Subcutaneous adipose tissue (tissue), 4 donors: ENCODE data around the gene PLA2G4C. TPM values are rescaled to one million over a fixed set of nuclear protein-coding genes. Genes with fewer than 3 reads are reported as not detected.

Experiments used
- total RNA-seq, 4 donors: library from RNA; depleted of rRNA; stranded (reverse); fragments of >200 nt; gene quantifications; one replicate each; pipeline ENCODE4 v1.1.0, GENCODE V29; 2016
- TF ChIP-seq, protein P1 (sequence below): fragments of 450-650 bp; IDR thresholded peaks from one replicate; pipeline ENCODE4 v1.5.1; 2016; ENCODE audit warnings: low read depth, mild to moderate bottlenecking, control low read depth, antibody characterized with exemption, moderate library complexity

Gene PLA2G4C
- total RNA-seq, 4 donors from 2014 or later, result 3.5 to 11.1 (median 8.9) TPM

DNA sequence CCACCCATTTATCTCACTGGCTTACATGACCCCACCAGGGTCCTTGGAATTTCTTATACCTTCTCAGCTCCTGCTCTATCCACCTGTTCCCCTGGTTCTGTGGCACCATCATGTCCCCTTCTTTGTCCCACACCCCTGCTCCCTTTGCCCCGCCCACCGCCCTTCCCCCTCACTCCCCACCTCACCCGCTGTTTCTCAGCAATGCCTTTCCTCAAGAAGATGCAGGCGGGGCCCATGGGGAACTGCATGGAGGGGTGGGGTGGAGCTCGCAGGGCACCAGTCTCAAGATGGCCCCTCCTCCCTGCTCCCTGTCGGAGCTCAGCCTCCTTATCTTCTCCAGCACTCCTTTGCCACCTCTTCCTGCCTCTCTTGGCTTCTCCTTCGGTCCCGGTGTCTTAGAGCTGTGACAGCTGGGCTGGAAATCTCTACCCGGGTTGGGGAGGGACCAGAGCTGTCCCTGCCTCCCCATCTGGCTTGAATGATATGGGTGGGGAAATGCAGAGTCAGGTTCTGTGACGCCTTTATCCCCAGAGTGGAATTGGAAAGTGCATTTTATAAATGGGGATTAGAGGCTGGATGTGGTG lies 66.8 kb downstream of the PLA2G4C start, which contains the start of gene CABP5:
Gene CABP5 (minus strand): TSS at position 405 of the 584 bp plus-strand sequence. CDS start 157 bp downstream, at position 248.
- TF ChIP-seq, protein P1, sequence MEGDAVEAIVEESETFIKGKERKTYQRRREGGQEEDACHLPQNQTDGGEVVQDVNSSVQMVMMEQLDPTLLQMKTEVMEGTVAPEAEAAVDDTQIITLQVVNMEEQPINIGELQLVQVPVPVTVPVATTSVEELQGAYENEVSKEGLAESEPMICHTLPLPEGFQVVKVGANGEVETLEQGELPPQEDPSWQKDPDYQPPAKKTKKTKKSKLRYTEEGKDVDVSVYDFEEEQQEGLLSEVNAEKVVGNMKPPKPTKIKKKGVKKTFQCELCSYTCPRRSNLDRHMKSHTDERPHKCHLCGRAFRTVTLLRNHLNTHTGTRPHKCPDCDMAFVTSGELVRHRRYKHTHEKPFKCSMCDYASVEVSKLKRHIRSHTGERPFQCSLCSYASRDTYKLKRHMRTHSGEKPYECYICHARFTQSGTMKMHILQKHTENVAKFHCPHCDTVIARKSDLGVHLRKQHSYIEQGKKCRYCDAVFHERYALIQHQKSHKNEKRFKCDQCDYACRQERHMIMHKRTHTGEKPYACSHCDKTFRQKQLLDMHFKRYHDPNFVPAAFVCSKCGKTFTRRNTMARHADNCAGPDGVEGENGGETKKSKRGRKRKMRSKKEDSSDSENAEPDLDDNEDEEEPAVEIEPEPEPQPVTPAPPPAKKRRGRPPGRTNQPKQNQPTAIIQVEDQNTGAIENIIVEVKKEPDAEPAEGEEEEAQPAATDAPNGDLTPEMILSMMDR, result no peak

DNA sequence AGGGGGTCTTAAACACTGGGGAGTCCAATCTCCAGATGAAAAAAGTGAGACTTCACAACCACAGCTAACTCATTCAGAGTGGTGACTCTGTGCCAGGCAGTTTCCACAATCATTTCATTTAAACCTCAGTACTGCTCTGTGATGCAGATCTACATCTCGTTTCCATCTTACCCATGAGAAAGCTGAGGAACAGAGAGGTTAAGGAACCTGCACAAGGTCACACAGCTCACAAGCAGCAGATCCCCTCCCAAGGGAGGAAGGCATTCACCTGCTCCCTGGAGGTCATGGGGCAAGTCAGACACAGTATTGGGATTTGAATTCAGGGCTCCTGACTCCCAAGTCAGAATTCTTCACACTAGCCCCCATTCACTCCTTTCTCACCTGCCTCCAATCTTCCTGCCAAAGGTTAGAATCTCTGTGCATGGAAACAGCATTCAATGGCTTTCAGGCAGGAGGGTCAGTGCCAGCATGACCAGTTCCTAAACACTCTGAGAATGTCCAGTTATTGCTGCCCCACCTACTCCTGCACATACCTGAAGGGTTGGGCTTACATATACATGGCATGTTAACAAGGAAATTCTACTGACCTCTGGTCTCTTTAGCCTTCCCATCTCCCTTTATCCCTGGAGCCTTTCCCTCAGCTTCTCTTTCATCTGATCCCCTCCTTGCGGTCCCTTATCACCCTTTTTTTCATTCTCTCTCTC lies 68.6 kb downstream of the PLA2G4C start:
- TF ChIP-seq, protein P1, result no peak

DNA sequence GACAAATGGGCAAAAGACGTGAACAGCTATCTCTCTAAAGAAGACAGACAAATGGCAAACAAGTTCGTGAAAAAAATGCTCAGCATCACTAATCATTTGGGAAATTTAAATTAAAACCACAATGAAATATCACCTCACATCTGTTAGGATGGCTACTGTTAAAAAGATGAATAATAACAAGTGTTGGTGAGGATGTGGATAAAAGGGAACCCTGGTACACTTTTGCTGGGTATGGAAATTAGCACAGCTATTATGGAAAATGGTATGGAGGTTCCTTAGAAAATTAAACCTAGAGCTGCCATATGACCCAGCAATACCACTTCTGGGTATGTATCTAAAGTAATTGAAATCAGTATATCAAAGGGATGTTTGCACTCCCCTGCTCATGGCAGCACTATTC lies 73.9 kb downstream of the PLA2G4C start:
- TF ChIP-seq, protein P1, result no peak

DNA sequence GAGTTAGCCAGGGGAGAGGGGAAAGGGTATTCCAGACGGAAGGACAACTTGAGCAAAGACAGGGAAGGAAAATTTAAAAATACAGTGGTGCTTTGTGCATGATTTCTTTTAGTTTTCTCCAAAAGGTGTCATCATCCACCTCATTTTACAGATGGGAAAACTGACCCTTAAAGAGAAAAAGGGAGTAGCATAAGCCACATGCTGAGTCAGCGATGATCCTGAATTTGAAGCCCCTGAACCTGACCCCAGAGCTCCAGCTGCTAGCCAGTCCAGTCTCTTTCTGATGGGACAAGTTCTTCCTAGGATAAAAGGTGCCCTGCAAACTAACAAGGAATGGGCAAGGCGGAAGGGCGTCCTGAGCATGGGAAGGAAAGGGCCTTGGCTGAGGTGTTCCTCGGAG lies 77.0 kb downstream of the PLA2G4C start:
- TF ChIP-seq, protein P1, result no peak

DNA sequence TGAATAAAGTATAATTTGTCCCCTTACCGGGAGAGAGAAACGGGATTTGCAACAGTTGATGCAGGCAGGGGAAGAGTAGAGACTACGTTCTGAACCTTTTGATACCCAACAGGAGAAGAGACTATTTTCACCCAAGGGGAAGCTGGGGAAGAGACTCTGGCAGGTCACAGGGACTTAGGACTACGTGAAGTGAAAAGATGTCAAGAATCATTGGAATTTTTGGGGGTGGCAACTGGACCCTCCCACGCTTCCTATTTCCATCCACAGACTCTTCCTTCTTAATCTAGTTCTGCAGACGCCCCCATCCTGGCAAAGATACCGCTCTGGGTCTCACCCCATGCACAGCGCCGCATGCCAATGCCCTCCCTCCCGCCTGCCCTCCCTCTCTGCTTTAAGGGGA lies 80.5 kb downstream of the PLA2G4C start:
- TF ChIP-seq, protein P1, result no peak

DNA sequence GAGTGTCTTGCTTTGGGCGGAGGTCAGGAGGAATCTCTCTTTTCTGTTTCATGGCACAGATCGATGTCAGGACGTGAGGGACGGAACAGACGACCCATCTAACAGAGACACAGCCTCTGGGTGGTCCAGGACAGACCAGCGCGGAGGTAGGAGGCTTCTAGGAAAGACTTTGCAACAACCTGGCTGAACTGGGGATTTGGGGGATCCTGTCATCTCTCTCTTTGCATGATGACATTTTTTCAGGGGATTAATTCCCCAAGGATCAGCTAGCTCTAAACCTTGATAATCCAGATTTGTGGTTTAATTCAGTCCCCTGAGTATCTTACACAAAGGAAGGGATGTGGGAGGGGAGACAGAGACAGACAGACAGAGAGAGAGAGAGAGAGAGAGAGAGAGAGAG lies 81.2 kb downstream of the PLA2G4C start:
- TF ChIP-seq, protein P1, result no peak

DNA sequence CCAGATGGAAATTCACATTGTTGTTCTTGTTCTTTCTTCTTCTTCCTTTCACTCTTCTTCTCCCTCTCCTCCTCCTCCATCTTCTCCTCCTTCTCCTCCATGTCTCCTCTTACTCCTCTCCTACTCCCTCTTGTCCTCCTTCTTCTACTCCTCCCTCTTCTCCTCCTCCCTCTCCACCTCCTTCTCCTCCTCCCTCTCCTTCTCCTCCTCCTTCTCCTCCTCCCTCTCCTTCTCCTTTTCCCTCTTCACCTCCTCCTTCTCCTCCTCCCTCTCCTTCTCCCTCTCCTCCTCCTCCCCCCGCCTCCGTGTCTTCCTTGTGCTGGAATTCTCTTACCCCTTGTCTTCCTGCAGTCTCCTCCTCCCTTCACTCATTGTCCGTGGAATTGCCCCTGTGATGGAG lies 85.1 kb downstream of the PLA2G4C start:
- TF ChIP-seq, protein P1, result no peak
